ENCODE measurements around the gene RPL15.

Gene RPL15

DNA sequence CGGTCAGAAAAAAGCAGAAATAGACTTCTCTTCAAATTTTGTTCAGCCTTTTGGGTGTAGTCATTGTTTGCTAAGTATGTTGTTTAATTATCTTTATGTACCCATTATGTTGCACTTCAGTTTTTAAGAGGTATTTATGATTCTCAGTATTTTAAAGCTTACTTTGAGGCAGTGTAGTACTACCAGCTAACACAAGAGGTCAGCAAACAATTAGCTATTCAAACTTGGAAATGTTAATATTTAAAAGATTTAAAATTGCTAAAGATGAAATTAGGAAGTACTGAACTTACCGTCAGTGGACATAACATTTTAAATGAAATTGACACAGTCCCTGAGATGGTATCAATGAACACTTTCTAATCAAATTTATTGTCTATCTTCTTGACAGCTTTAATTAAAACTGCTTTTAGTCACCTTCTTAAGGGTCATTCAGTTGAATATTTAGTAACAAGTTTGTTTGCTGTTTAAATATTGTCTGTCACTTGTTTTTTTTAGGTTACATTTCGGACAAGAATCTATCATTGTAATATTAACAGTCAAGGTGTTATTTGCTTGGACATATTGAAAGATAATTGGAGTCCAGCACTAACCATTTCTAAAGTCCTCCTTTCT is 28.2 kb upstream of the RPL15 start:
- Histone ChIP-seq H3K27me3 (no peaks in the 10 kb centered on the region), H3K4me1 (no peaks in the 10 kb centered on the region), H3K36me3 (no peaks in the 10 kb centered on the region), H3K4me3 (ENCODE audit: low read depth, low read length) (no peak overlapping the region), H3K9me3 (no peaks in the 10 kb centered on the region)
- no peak for DNase-seq
- TF ChIP-seq CTCF (IDR thresholded peaks at IDR 0.05; ENCODE audit: low read depth, low read length), result peak; percentile 53

DNA sequence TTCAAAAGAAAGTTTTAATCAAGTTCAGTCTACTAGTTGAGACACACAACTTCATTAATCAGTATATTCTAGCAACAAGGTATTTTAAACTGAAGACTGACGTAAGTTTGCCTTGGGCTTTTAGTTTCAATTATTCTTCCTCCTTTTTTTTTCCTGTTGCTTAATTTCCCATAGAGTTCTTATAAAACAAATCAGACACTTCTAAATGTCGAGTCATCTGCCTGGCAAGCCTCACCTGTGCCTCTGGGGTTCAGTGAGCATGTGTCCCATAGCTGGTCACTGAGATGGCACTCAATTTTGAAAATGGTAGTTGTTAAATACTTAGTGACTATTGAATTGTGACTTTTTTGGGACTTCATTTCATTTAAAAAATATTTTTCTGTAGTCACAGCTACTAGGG is 27.5 kb upstream of the RPL15 start:
- Histone ChIP-seq H3K36me3 (no peaks in the 10 kb centered on the region), H3K4me1 (no peaks in the 10 kb centered on the region), H3K9me3 (no peaks in the 10 kb centered on the region), H3K27me3 (no peaks in the 10 kb centered on the region), H3K4me3 (ENCODE audit: low read depth, low read length) (no peak overlapping the region)
- TF ChIP-seq CTCF (IDR thresholded peaks at IDR 0.05; ENCODE audit: low read depth, low read length), result no peak
- DNase-seq, result no peak

DNA sequence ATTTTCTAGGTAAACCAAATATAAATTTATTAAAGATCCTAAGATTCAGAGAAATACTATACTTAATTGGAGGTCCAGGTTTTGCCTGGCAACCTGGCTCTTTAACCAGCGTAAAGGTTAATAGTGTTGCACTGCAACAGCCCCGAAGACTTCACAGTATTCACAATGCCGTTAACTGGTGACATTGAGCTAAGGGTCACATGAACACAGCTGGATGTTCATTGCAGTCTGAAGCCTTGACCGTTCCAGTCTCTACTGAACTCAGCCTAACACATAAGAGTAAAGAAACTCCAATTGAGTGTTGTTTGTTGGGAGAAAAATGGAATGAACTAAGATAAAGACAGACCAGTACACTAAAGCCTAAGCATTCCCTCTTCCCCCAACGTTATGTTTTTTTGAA is 27.0 kb upstream of the RPL15 start:
- DNase-seq, result no peak
- Histone ChIP-seq H3K9me3 (no peaks in the 10 kb centered on the region), H3K36me3 (no peaks in the 10 kb centered on the region), H3K4me3 (ENCODE audit: low read depth, low read length) (no peak overlapping the region), H3K27me3 (no peaks in the 10 kb centered on the region), H3K4me1 (no peaks in the 10 kb centered on the region)
- no peak for TF ChIP-seq CTCF (IDR thresholded peaks at IDR 0.05; ENCODE audit: low read depth, low read length)

DNA sequence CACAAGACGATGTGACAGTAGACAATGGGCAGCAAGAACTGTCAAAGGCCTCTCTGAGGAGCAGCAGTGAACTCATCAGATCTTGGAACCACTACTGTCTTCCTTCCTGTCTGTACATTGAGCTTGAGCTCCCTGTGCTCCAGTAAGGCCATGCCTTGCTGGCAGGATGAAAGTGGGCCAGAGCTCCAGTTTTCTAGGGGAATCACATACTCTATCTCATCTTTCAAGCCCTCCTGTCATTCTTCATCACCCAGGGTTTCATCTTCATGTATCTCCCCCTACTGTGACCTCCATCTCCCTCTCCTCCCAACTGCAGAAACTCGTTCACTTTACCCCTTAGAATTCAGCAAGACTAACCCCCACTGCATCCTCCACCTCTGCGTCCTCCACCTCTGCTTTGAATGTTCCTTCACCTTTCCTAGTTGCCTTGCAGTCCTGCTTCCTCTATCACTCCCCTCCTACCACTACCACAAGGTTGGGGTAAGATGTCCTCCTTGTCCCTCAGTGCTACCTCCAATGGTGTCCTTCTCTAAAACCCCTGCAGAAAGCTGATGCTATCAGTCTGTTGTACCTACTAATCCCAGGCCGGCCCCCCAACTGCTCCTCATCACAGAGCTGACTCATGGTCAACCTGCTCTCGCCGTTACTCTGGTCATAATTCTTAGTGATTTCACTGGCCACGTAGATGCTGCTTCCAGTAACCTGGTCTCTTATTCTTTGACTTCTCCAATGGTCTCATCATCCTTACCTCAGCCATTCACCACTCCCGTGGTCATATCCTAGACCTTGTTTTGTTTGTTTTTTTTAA is 22.5 kb upstream of the RPL15 start:
- Histone ChIP-seq H3K4me1 (no peaks in the 10 kb centered on the region), H3K36me3 (no peaks in the 10 kb centered on the region; the same call in 1 of the 2 replicates), H3K27me3 (no peaks in the 10 kb centered on the region), H3K4me3 (ENCODE audit: low read depth, low read length) (no peak overlapping the region), H3K9me3 (no peaks in the 10 kb centered on the region)
- TF ChIP-seq CTCF (IDR thresholded peaks at IDR 0.05; ENCODE audit: low read depth, low read length), result no peak
- no peak for DNase-seq

DNA sequence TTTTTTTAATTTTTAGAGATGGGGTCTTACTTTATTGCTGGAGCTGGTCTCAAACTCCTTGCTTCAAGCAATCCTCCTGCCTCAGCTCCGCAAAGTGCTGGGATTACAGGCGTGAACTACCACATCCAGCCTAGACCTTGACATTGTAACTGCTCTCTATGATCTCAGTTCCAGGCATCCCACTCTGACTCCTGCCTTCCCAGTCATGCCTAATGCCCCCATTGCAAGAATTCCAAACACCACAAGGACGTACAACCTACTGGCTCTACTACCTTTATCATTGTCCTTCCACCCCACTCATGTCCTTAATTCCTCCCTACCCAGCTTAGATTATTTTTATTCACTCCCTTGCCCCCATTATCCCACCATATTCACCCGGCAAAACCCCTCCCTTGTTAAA is 21.8 kb upstream of the RPL15 start:
- H3K4me3 ChIP-seq (ENCODE audit: low read depth, low read length), result no peak overlapping the region
- no peaks in the 10 kb centered on the region for H3K27me3 ChIP-seq
- no peaks in the 10 kb centered on the region; the same call in 1 of the 2 replicates for H3K36me3 ChIP-seq
- no peaks in the 10 kb centered on the region for H3K9me3 ChIP-seq
- TF ChIP-seq CTCF (IDR thresholded peaks at IDR 0.05; ENCODE audit: low read depth, low read length), result no peak
- no peak for DNase-seq
- no peaks in the 10 kb centered on the region for H3K4me1 ChIP-seq

DNA sequence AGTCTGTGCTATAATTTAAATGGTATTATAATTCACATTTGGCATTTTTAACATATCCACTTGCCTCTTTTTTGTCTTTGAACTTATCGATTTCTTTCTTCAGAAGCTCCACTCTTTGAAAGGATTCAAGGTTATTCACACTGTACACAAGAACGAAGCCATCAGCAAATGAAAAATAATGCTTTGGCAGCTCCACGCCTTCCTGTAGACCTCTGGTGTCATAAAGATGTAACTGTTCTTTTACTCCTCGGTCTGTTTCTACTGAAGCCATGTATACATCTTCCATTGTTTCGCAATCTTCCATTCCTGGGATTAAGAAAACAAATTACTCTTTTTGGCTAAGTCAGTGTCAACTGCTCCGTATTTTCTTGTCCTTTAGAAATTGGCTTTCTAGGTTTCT is 16.2 kb upstream of the RPL15 start:
- Histone ChIP-seq H3K4me1 (no peaks in the 10 kb centered on the region), H3K4me3 (ENCODE audit: low read depth, low read length) (no peak overlapping the region), H3K27me3 (no peaks in the 10 kb centered on the region), H3K9me3 (no peaks in the 10 kb centered on the region), H3K36me3 (no peaks in the 10 kb centered on the region; the same call in 1 of the 2 replicates)
- TF ChIP-seq CTCF (IDR thresholded peaks at IDR 0.05; ENCODE audit: low read depth, low read length), result no peak
- DNase-seq, result no peak

Measured in BE2C (cell line).